Neuronal stem cell (in vitro differentiated cells): ENCODE data around the gene TLE3.

ENCODE experiments used
- DNase-seq: peaks from one replicate; pipeline ENCODE4 v3.0.0-alpha.2; 2013; ENCODE audit warnings: low spot score
- H2AFZ ChIP-seq: one replicate; pipeline ENCODE4 v1.6.1; 2013; ENCODE audit warnings: mild to moderate bottlenecking, low read length, inconsistent platforms
- H2AK5ac ChIP-seq: 2 replicates; pipeline ENCODE4 v1.6.1; 2013; ENCODE audit warnings: low read depth, mild to moderate bottlenecking, inconsistent platforms, low read length, moderate library complexity, mixed read lengths
- H2BK120ac ChIP-seq: 2 replicates; pipeline ENCODE4 v1.6.1; 2013; ENCODE audit warnings: low read depth, mild to moderate bottlenecking, inconsistent platforms, low read length, moderate library complexity, mixed read lengths
- H2BK12ac ChIP-seq: one replicate; pipeline ENCODE4 v1.6.1; 2013; ENCODE audit warnings: low read length, inconsistent platforms
- H2BK15ac ChIP-seq: 2 replicates; pipeline ENCODE4 v1.6.1; 2013; ENCODE audit warnings: mild to moderate bottlenecking, low read length, inconsistent platforms, mixed read lengths
- H2BK5ac ChIP-seq: one replicate; pipeline ENCODE4 v1.6.1; 2013; ENCODE audit warnings: inconsistent platforms, mild to moderate bottlenecking, low read length, moderate library complexity
- H3K14ac ChIP-seq: one replicate; pipeline ENCODE4 v1.6.1; 2013; ENCODE audit warnings: low read length, inconsistent platforms
- H3K18ac ChIP-seq: 2 replicates; pipeline ENCODE4 v1.6.1; 2013; ENCODE audit warnings: low read length, inconsistent platforms
- H3K23ac ChIP-seq: 2 replicates; pipeline ENCODE4 v1.6.1; 2013; ENCODE audit warnings: low read depth, mild to moderate bottlenecking, mixed read lengths, low read length, inconsistent platforms; ENCODE audit not compliant: poor library complexity
- H3K27ac ChIP-seq: replicated peaks from 3 replicates; pipeline ENCODE4 v1.5.1; 2013; ENCODE audit warnings: low read length, inconsistent platforms
- H3K27me3 ChIP-seq, 3 experiments: 2 replicates each; pipeline ENCODE4 v1.6.1; 2013; ENCODE audit warnings: low read length in 3 of 3, mild to moderate bottlenecking in 2 of 3, inconsistent platforms in 1 of 3, low read depth in 1 of 3, mixed read lengths in 1 of 3, moderate library complexity in 1 of 3; ENCODE audit not compliant: control insufficient read depth in 3 of 3, insufficient read depth in 3 of 3
- H3K36me3 ChIP-seq, 2 donors: replicated peaks in 1 of 2; 2 replicates each; pipeline ENCODE4 v1.6.1; 2013; ENCODE audit warnings: low read length in 2 of 2; ENCODE audit not compliant: control insufficient read depth in 2 of 2, insufficient read depth in 2 of 2
- H3K4ac ChIP-seq: 2 replicates; pipeline ENCODE4 v1.6.1; 2013; ENCODE audit warnings: inconsistent platforms, mild to moderate bottlenecking, low read length, moderate library complexity
- H3K4me1 ChIP-seq, 2 donors: 1 replicate in 1 of 2; 2 replicates in 1 of 2; pipeline ENCODE4 v1.6.1; 2013; ENCODE audit warnings: low read length in 2 of 2, low read depth in 1 of 2; ENCODE audit not compliant: control insufficient read depth in 2 of 2, insufficient read depth in 1 of 2
- H3K4me2 ChIP-seq: one replicate; pipeline ENCODE4 v1.6.1; 2013; ENCODE audit warnings: mild to moderate bottlenecking, low read length, inconsistent platforms; ENCODE audit not compliant: insufficient read depth, poor library complexity, severe bottlenecking
- H3K4me3 ChIP-seq, 2 donors: 2 replicates each; pipeline ENCODE4 v1.5.1; 2013; ENCODE audit warnings: low read length in 2 of 2, mild to moderate bottlenecking in 2 of 2, inconsistent platforms in 1 of 2, moderate library complexity in 1 of 2
- H3K79me1 ChIP-seq: one replicate; pipeline ENCODE4 v1.6.1; 2013; ENCODE audit warnings: low read depth, mild to moderate bottlenecking, inconsistent platforms, low read length, moderate library complexity
- H3K9ac ChIP-seq: one replicate; pipeline ENCODE4 v1.6.1; 2013; ENCODE audit warnings: mild to moderate bottlenecking, low read depth, low read length, inconsistent platforms; ENCODE audit not compliant: poor library complexity
- H3K9me3 ChIP-seq, 2 donors: replicated peaks in 1 of 2; 2 replicates each; pipeline versions ENCODE3 to v1.6.1; 2013; ENCODE audit warnings: low read length in 2 of 2, mild to moderate bottlenecking in 2 of 2, inconsistent platforms in 1 of 2, low read depth in 1 of 2, mixed read lengths in 1 of 2, moderate library complexity in 1 of 2; ENCODE audit not compliant: control insufficient read depth in 2 of 2, insufficient read depth in 1 of 2
- H4K8ac ChIP-seq: one replicate; pipeline ENCODE4 v1.6.1; 2013; ENCODE audit warnings: low read depth, mild to moderate bottlenecking, inconsistent platforms, low read length, moderate library complexity
- H4K91ac ChIP-seq: one replicate; pipeline ENCODE4 v1.6.1; 2013; ENCODE audit warnings: low read length, low read depth, mild to moderate bottlenecking, inconsistent platforms; ENCODE audit not compliant: poor library complexity
- WGBS, 2 donors: extraction: QIAGEN DNeasy Blood & Tissue Kit; methylation state at CpG; one replicate each; pipeline ENCODE4 v1.1.7; 2013; ENCODE audit warnings: missing lambda C conversion rate in 2 of 2, mixed read lengths in 1 of 2; ENCODE audit not compliant: insufficient read length in 2 of 2, insufficient replicate concordance in 1 of 2; ENCODE audit errors: extremely low coverage in 2 of 2; 5-methylcytosine and 5-hydroxymethylcytosine counted together

The TLE3 gene

GRCh38 chr15:70046679-70047369 is 50.9 kb downstream of the TLE3 start:
- Histone ChIP-seq H3K9ac (no peak overlapping the region), H3K36me3 (peaks cover 14 to 51% of the 10 kb centered on the region in 2 donors)

GRCh38 chr15:70045045-70045444 is 52.7 kb downstream of the TLE3 start:
- no peak overlapping the region for H3K4ac ChIP-seq
- peaks cover 0 to 3% of the 10 kb centered on the region in 2 donors for H3K9me3 ChIP-seq
- no peak overlapping the region for H2AFZ ChIP-seq

More at GRCh38 chr15:70046679-70047369, 50.9 kb downstream of the TLE3 start:
- Histone ChIP-seq H3K79me1 (no peaks in the 10 kb centered on the region), H4K91ac (no peak overlapping the region), H2AFZ (no peak overlapping the region), H3K14ac (no peak overlapping the region), H2BK15ac (no peak overlapping the region), H3K18ac (no peak overlapping the region), H4K8ac (no peak overlapping the region), H2BK5ac (no peak overlapping the region), H3K4me1 (peaks cover 0 to 8% of the 10 kb centered on the region in 2 donors), H3K27me3 (no peaks in the 10 kb centered on the region), H3K9me3 (no peaks in the 10 kb centered on the region), H3K4ac (no peak overlapping the region), H2AK5ac (no peak overlapping the region), H3K27ac (no peak overlapping the region), H3K4me2 (no peak overlapping the region), H2BK12ac (no peak overlapping the region), H3K23ac (no peak overlapping the region), H2BK120ac (no peak overlapping the region), H3K4me3 (no peak overlapping the region)
- no CpG with 5 or more reads among the region's 5 CpGs for WGBS, 2 donors
- no peak for DNase-seq

GRCh38 chr15:70044168-70044567 is 53.5 kb downstream of the TLE3 start:
- no peak overlapping the region for H3K4me2 ChIP-seq
- H3K23ac ChIP-seq = no peak overlapping the region
- no peak overlapping the region for H2AK5ac ChIP-seq
- no peak overlapping the region for H4K91ac ChIP-seq
- H3K9ac ChIP-seq = no peak overlapping the region
- H2AFZ ChIP-seq = no peak overlapping the region
- H3K27me3 ChIP-seq = no peaks in the 10 kb centered on the region
- H2BK12ac ChIP-seq = no peak overlapping the region
- DNase-seq = no peak
- H2BK15ac ChIP-seq = no peak overlapping the region
- WGBS, 2 donors = no CpG with 5 or more reads among the region's 3 CpGs
- H3K14ac ChIP-seq = no peak overlapping the region
- H3K9me3 ChIP-seq = peaks cover 0 to 3% of the 10 kb centered on the region in 2 donors
- no peak overlapping the region for H3K27ac ChIP-seq
- H3K79me1 ChIP-seq = no peaks in the 10 kb centered on the region
- no peak overlapping the region for H3K4ac ChIP-seq
- peaks cover 0 to 7% of the 10 kb centered on the region in 2 donors for H3K4me1 ChIP-seq
- no peak overlapping the region for H3K4me3 ChIP-seq
- no peak overlapping the region for H4K8ac ChIP-seq
- H3K18ac ChIP-seq = no peak overlapping the region
- peaks cover 0 to 24% of the 10 kb centered on the region in 2 donors for H3K36me3 ChIP-seq
- H2BK5ac ChIP-seq = no peak overlapping the region
- H2BK120ac ChIP-seq = no peak overlapping the region

More at GRCh38 chr15:70045045-70045444, 52.7 kb downstream of the TLE3 start:
- no peak overlapping the region for H3K23ac ChIP-seq
- H2AK5ac ChIP-seq = no peak overlapping the region
- H2BK120ac ChIP-seq = no peak overlapping the region
- no peak overlapping the region for H3K9ac ChIP-seq
- H3K4me1 ChIP-seq = peaks cover 0 to 7% of the 10 kb centered on the region in 2 donors
- H2BK5ac ChIP-seq = no peak overlapping the region
- no peak overlapping the region for H3K18ac ChIP-seq
- H3K4me2 ChIP-seq = no peak overlapping the region
- H4K91ac ChIP-seq = no peak overlapping the region
- no peak overlapping the region for H3K14ac ChIP-seq
- no peaks in the 10 kb centered on the region for H3K27me3 ChIP-seq
- no peak overlapping the region for H4K8ac ChIP-seq
- H2BK12ac ChIP-seq = no peak overlapping the region
- no peak overlapping the region for H3K27ac ChIP-seq
- H3K79me1 ChIP-seq = no peaks in the 10 kb centered on the region
- no peak overlapping the region for H3K4me3 ChIP-seq
- DNase-seq = no peak
- no peak overlapping the region for H2BK15ac ChIP-seq
- peaks cover 2 to 33% of the 10 kb centered on the region in 2 donors for H3K36me3 ChIP-seq

- H2AK5ac ChIP-seq = no peak overlapping the region
- no peak overlapping the region for H3K18ac ChIP-seq
- H3K27me3 ChIP-seq = peaks cover 0 to under 1% (median 0%) of the 10 kb centered on the region in 3 experiments
- no peak overlapping the region for H4K8ac ChIP-seq
- peaks cover 0 to 3% of the 10 kb centered on the region in 2 donors for H3K9me3 ChIP-seq
- H4K91ac ChIP-seq = no peak overlapping the region
- H3K4ac ChIP-seq = no peak overlapping the region
- H2BK120ac ChIP-seq = no peak overlapping the region
- no peak overlapping the region for H3K14ac ChIP-seq
- no peak overlapping the region for H2AFZ ChIP-seq
- no CpG with 5 or more reads among the region's 1 CpG for WGBS, 2 donors
- no peak overlapping the region for H3K27ac ChIP-seq
- no peak overlapping the region for H3K9ac ChIP-seq
- no peak for DNase-seq
- no peak overlapping the region for H3K4me2 ChIP-seq
- no peaks in the 10 kb centered on the region for H3K79me1 ChIP-seq
- H2BK12ac ChIP-seq = no peak overlapping the region
- H2BK5ac ChIP-seq = no peak overlapping the region
- no peak overlapping the region for H3K23ac ChIP-seq
- H3K4me1 ChIP-seq = peaks cover 0 to 7% of the 10 kb centered on the region in 2 donors
- H2BK15ac ChIP-seq = no peak overlapping the region
- no peak overlapping the region for H3K4me3 ChIP-seq
- peaks cover 0 to 20% of the 10 kb centered on the region in 2 donors for H3K36me3 ChIP-seq
These were observed 54.1 kb downstream of the TLE3 start for GRCh38 chr15:70043590-70043989.
